Measurements from ENCODE around the gene TTC39B.

TTC39B gene

DNA sequence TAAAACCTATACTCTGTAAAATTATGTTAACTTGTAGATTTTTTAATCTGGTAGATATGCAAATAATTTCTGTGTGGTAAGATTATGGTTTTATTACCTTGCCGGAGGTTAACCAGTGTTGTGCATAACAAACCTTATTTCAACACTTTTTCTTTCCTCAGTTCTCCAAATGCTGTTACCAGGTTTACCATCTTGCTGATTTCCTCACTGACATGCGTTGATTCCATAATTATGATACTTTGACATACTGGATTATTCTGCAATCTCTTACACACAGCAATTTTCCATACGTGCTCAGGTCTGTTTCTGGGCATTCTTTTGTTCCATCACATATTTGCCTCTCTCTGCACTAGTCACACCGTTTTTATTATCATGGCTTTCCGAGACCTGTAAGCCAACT lies 77.6 kb downstream of the TTC39B start:
- DNase-seq (ENCODE audit: low read depth): no peak
- H3K4me3 ChIP-seq (ENCODE audit: low read length): no peak overlapping the region
- TF ChIP-seq, protein P1, sequence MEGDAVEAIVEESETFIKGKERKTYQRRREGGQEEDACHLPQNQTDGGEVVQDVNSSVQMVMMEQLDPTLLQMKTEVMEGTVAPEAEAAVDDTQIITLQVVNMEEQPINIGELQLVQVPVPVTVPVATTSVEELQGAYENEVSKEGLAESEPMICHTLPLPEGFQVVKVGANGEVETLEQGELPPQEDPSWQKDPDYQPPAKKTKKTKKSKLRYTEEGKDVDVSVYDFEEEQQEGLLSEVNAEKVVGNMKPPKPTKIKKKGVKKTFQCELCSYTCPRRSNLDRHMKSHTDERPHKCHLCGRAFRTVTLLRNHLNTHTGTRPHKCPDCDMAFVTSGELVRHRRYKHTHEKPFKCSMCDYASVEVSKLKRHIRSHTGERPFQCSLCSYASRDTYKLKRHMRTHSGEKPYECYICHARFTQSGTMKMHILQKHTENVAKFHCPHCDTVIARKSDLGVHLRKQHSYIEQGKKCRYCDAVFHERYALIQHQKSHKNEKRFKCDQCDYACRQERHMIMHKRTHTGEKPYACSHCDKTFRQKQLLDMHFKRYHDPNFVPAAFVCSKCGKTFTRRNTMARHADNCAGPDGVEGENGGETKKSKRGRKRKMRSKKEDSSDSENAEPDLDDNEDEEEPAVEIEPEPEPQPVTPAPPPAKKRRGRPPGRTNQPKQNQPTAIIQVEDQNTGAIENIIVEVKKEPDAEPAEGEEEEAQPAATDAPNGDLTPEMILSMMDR (conservative IDR thresholded peaks at IDR 0.05; ENCODE audit: low read depth, low read length): no peak

DNA sequence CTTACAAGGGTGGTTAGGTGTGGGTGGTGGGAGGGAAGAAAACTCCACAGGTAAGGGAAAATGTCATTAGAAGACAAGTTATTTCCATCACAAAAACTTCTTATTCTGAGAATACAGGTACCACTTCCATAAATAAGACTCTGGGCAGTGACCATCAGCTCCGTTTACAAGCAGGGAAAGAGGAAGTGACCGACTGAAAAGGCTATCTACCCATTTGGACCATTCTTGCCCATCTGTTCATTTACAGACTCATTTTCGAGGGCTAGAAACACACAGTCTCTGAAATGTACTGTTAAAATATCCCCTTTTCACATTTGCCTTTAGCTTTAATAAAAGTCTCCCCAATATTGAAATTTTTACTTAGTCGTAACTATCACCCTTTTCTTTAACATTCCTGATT lies 79.5 kb downstream of the TTC39B start:
- no peak overlapping the region for H3K4me3 ChIP-seq (ENCODE audit: low read length)
- TF ChIP-seq, protein P1 (conservative IDR thresholded peaks at IDR 0.05; ENCODE audit: low read depth, low read length): no peak
- no peak for DNase-seq (ENCODE audit: low read depth)

DNA sequence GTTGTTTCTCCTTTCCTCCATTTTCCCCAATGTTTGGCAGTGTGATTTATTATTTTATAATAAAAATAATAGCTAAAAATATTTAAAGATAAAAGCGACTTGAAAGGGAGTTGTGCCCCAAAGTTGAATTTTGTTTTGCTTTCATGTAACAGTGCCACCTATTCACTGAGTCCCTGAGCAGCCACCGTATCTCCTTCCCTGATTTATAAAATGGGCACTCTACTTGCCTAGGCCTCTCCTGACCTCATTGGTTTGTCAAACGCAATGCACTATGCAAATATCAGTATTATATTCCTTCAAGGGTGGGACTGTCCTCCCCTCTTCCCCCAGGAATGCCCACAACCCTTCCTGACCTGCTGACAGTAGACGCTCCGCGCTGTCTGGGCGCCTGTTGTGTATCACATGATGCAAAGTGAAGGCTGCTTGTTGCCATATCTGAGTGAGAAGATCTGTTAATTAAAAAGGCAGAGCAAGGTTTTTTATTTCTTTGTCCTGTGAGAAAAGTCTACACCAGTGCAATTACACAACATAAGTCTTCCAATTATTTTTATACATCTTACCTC lies 81.4 kb downstream of the TTC39B start:
- DNase-seq (ENCODE audit: low read depth): no peak
- H3K4me3 ChIP-seq (ENCODE audit: low read length): no peak overlapping the region
- TF ChIP-seq, protein P1 (conservative IDR thresholded peaks at IDR 0.05; ENCODE audit: low read depth, low read length): no peak

DNA sequence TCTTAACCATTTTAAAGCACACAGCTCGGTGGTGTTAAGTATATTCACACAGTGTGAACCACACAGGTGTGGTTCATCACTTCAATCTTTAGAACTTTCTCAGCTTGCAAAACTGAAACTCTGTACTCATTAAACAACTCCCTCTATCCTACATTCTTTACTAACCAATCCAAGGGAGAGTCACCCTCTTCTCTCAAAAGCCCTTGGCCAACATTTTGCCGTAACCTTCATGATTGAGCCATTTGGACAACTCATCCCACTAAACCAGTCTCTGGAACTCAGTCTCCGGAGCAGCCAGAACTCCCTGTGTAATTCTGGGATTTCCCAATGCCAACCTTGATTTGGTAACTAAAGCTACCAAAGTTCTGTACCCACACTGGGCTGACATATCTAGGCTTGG lies 84.7 kb downstream of the TTC39B start:
- H3K4me3 ChIP-seq (ENCODE audit: low read length): no peak overlapping the region
- no peak for DNase-seq (ENCODE audit: low read depth)
- TF ChIP-seq, protein P1 (conservative IDR thresholded peaks at IDR 0.05; ENCODE audit: low read depth, low read length): no peak

DNA sequence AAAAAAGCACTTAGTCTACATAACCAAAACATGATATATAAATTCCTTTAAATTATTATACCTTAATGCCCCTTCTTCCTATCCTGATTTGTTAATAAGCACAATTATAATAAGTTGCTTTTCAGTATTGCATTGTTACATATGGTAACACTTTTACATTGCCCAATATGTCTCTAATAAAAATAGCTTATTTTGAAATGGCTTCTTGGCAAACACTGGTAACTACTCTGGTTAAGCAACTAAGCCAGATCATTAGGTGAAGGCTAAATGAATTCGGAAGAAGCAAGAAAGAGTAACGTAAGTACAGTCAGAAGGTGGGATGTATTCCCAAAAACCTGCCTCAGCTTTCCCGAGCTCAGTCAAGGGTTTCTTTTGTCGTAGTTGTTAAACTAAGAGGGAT lies 85.3 kb downstream of the TTC39B start:
- DNase-seq (ENCODE audit: low read depth): no peak
- no peak overlapping the region for H3K4me3 ChIP-seq (ENCODE audit: low read length)
- TF ChIP-seq, protein P1 (conservative IDR thresholded peaks at IDR 0.05; ENCODE audit: low read depth, low read length): no peak

DNA sequence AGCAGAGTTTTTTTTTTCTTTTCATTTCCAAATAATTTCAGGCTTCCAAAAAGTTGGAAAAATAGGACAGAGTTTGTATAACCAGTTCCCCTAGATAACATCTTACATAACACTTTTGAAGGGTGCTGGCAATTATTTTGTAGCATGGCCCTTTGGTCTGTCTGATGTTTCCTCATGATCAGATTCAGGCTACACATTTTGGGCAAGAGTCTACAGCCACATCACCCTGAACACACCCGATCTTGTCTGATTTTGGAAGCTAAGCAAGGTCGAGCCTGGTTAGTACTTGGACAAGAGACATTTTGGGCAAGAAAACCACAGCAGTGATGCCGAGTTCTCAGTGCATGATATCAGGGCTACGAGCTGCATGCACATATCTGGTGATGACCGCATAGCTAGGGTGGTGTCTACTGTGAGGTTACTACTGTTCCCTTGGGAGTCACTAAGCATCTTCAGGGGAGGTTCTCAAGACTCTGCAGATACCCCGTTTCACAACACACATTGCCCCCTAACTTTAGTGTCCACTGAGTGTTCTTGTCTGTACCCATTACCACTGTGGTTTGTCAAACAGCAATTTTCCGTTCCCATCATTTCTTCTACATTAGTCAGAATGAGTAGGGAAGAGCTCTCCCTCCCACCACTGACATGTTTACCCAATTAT lies 86.2 kb downstream of the TTC39B start:
- TF ChIP-seq, protein P1 (conservative IDR thresholded peaks at IDR 0.05; ENCODE audit: low read depth, low read length): no peak
- no peak overlapping the region for H3K4me3 ChIP-seq (ENCODE audit: low read length)
- DNase-seq (ENCODE audit: low read depth): no peak

DNA sequence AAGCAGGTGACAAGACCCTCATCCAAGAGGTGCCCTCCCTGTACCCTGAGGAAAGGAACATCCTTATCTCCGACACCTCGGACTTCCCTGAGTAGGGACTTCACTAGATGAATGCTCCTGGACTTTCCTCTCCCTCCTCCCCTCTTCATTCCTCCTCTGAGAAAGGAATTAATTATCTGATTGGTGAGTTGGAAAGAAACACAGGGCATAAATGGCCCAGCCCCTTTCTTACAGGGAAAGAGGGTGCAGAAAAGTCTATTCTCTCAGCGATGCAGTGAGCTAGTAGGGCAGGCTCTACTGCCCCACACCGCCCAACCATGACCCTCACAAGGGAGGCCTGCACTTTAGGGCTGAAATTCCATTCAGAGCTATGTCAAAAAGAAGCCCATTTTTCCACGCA lies 87.5 kb downstream of the TTC39B start:
- no peak for DNase-seq (ENCODE audit: low read depth)
- no peak overlapping the region for H3K4me3 ChIP-seq (ENCODE audit: low read length)
- TF ChIP-seq, protein P1 (conservative IDR thresholded peaks at IDR 0.05; ENCODE audit: low read depth, low read length): no peak
